Progenitor cell of endocrine pancreas (in vitro differentiated cells): ENCODE data around the gene C1QTNF6. TPM values are rescaled to one million over a fixed set of nuclear protein-coding genes. Genes with fewer than 3 reads are reported as not detected.
A peak's percentile ranks its signal among the peaks of the same experiment; 100 is the strongest.

Experiments used
- DNase-seq: peaks from one replicate; pipeline ENCODE4 v3.0.0; 2021; ENCODE audit warnings: low spot score; ENCODE audit not compliant: unreplicated experiment
- H3K27ac Mint-ChIP-seq: 2 replicates; pipeline ENCODE4 v1.8.0; 2021; ENCODE audit warnings: mild to moderate bottlenecking, moderate library complexity, mixed read lengths
- H3K27me3 Mint-ChIP-seq: 2 replicates; pipeline ENCODE4 v1.8.0; 2021; ENCODE audit warnings: mixed read lengths
- H3K36me3 Mint-ChIP-seq: 2 replicates; pipeline ENCODE4 v1.8.0; 2022; ENCODE audit warnings: mixed read lengths; ENCODE audit not compliant: insufficient read depth
- H3K4me1 Mint-ChIP-seq: 2 replicates; pipeline ENCODE4 v1.8.0; 2021; ENCODE audit warnings: low read depth, mixed read lengths
- H3K4me3 Mint-ChIP-seq: 2 replicates; pipeline ENCODE4 v1.8.0; 2021; ENCODE audit warnings: low read depth, mild to moderate bottlenecking, moderate library complexity, mixed read lengths
- H3K9me3 Mint-ChIP-seq: 2 replicates; pipeline ENCODE4 v1.8.0; 2021; ENCODE audit warnings: low read depth, mixed read lengths
- CTCF ChIP-seq: fragments of 200-600 bp; sonication (generic); IDR thresholded peaks from one replicate; pipeline ENCODE4 v1.5.0; 2021; ENCODE audit warnings: antibody characterized with exemption, mild to moderate bottlenecking; ENCODE audit not compliant: unreplicated experiment
- total RNA-seq: library from RNA; stranded (reverse); gene quantifications from 2 replicates; pipeline ENCODE4 v1.2.1, GENCODE V29; 2021

The C1QTNF6 gene
- total RNA-seq, 1 donor from 2014 or later: 14.5 TPM

GRCh38 chr22:37211075-37211865 lies 23.2 kb upstream of the C1QTNF6 start:
- Mint-ChIP-seq H3K27ac (no peak overlapping the region), H3K9me3 (no peaks in the 10 kb centered on the region), H3K4me1 (peaks cover 27% of the 10 kb centered on the region), H3K4me3 (no peak overlapping the region), H3K27me3 (peaks cover 12% of the 10 kb centered on the region), H3K36me3 (no peaks in the 10 kb centered on the region)
- no peak for DNase-seq
- TF ChIP-seq CTCF: no peak

GRCh38 chr22:37210041-37210803 lies 22.2 kb upstream of the C1QTNF6 start:
- Mint-ChIP-seq H3K27ac (peak overlapping the region; percentile 11), H3K27me3 (peaks cover 12% of the 10 kb centered on the region), H3K9me3 (no peaks in the 10 kb centered on the region), H3K4me1 (peaks cover 25% of the 10 kb centered on the region), H3K36me3 (no peaks in the 10 kb centered on the region), H3K4me3 (no peak overlapping the region)
- no peak for DNase-seq
- no peak for TF ChIP-seq CTCF

- Mint-ChIP-seq H3K27ac (peak overlapping the region; percentile 41), H3K27me3 (peaks cover 12% of the 10 kb centered on the region), H3K36me3 (no peaks in the 10 kb centered on the region), H3K4me3 (no peak overlapping the region), H3K9me3 (no peaks in the 10 kb centered on the region), H3K4me1 (peaks cover 18% of the 10 kb centered on the region)
- no peak for DNase-seq
- TF ChIP-seq CTCF: no peak
Measured at GRCh38 chr22:37209140-37209845, 21.2 kb upstream of the C1QTNF6 start.

GRCh38 chr22:37208401-37209139 lies 20.5 kb upstream of the C1QTNF6 start:
- H3K9me3 Mint-ChIP-seq: no peaks in the 10 kb centered on the region
- H3K27ac Mint-ChIP-seq: no peak overlapping the region
- no peak for TF ChIP-seq CTCF
- no peak overlapping the region for H3K4me3 Mint-ChIP-seq
- peaks cover 10% of the 10 kb centered on the region for H3K4me1 Mint-ChIP-seq
- no peak for DNase-seq
- peaks cover 6% of the 10 kb centered on the region for H3K27me3 Mint-ChIP-seq
- no peaks in the 10 kb centered on the region for H3K36me3 Mint-ChIP-seq
